ENCODE measurements around the gene GRXCR1. TPM values are rescaled to one million over a fixed set of nuclear protein-coding genes. Genes with fewer than 3 reads are reported as not detected.

Gene GRXCR1
- total and polyA plus RNA-seq, 2 of the 13 experiments (the other 11 are each of a cell fraction or from before 2014, with no cell fraction given): not detected

- in situ Hi-C loops (cut with HindIII; ENCODE audit: extremely low pct_ligation_motif_present, low pct_unique_long_range_greater_than_20kb): no loop called here
- DNase-seq (ENCODE audit: low spot score) (no peak), FAIRE-seq (no peak), ATAC-seq (no peak)
- H3K4me1 ChIP-seq (ENCODE audit: insufficient read depth, low read length): no peaks in the 10 kb centered on the region
- POLR2A ChIA-PET: no interaction called here
- no peaks in the 10 kb centered on the region for H3K79me2 ChIP-seq (ENCODE audit: insufficient read depth, low read length)
- no peak overlapping the region for H2AFZ ChIP-seq (ENCODE audit: low read length)
- H3K9ac ChIP-seq (ENCODE audit: insufficient read depth, low read depth, low read length): no peak overlapping the region
- no peaks in the 10 kb centered on the region; a peak in 1 of 5 replicates for H3K27me3 ChIP-seq (ENCODE audit: control insufficient read depth in 1 of 2, insufficient read depth in 2 of 2, low read length in 2 of 2)
- intact Hi-C loops (cut with micrococcal nuclease; ENCODE audit: unreplicated experiment): no loop called here
- no TSS peak for BruUV-seq (replicated peaks)
- no peak overlapping the region for H3K4me3 ChIP-seq (replicated peaks in 1 of 3; ENCODE audit: insufficient read depth in 1 of 3, low read depth in 2 of 3, low read length in 3 of 3)
- H4K20me1 ChIP-seq (ENCODE audit: insufficient read depth, low read length): no peaks in the 10 kb centered on the region
- 14% methylated on average over 4 of the region's 4 CpGs for WGBS (ENCODE audit: low lambda C conversion rate)
- no peak overlapping the region for H3K27ac ChIP-seq (ENCODE audit: extremely low read length, insufficient read depth, low read length)
- no peak for TF ChIP-seq IRF1 (CRISPR knock-in tag; IDR thresholded peaks at IDR 0.05; ENCODE audit: low read depth)
- no peak for TF ChIP-seq ZNF256 (CRISPR knock-in tag; conservative IDR thresholded peaks at IDR 0.05)
- TF ChIP-seq NFE2 (CRISPR knock-in tag; IDR thresholded peaks at IDR 0.05): no peak
- H3K9me3 ChIP-seq (ENCODE audit: low read length): peaks cover 17% of the 10 kb centered on the region; the same call in 1 of the 2 replicates
- CTCF ChIA-PET (ENCODE audit: low intra/inter-chr PET ratio, low total read pairs): no interaction called here
- no peaks in the 10 kb centered on the region for H3K36me3 ChIP-seq (replicated peaks in 1 of 2; ENCODE audit: control insufficient read depth in 1 of 2, insufficient read depth in 2 of 2, low read length in 2 of 2)
- H3K4me2 ChIP-seq (ENCODE audit: low read depth, low read length): no peak overlapping the region
These were observed 22.4 kb downstream of the GRXCR1 start for GRCh38 chr4:42914937-42915336.

- H3K4me2 ChIP-seq (ENCODE audit: low read depth, low read length): no peak overlapping the region
- H3K27ac ChIP-seq (ENCODE audit: extremely low read length, insufficient read depth, low read length): no peak overlapping the region
- H3K79me2 ChIP-seq (ENCODE audit: insufficient read depth, low read length): no peaks in the 10 kb centered on the region
- DNase-seq (ENCODE audit: low spot score): no peak
- H3K9me3 ChIP-seq (ENCODE audit: low read length): peaks cover 17% of the 10 kb centered on the region; the same call in 1 of the 2 replicates
- H3K9ac ChIP-seq (ENCODE audit: insufficient read depth, low read depth, low read length): no peak overlapping the region
- no peak overlapping the region for H2AFZ ChIP-seq (ENCODE audit: low read length)
- 0% methylated on average over 1 of the region's 1 CpG for WGBS (ENCODE audit: low lambda C conversion rate)
- intact Hi-C loops (cut with micrococcal nuclease; ENCODE audit: unreplicated experiment): no loop called here
- ATAC-seq: no peak
- CTCF ChIA-PET (ENCODE audit: low intra/inter-chr PET ratio, low total read pairs): no interaction called here
- no TSS peak for BruUV-seq (replicated peaks)
- no peaks in the 10 kb centered on the region for H3K4me1 ChIP-seq (ENCODE audit: insufficient read depth, low read length)
- H3K27me3 ChIP-seq (ENCODE audit: control insufficient read depth in 1 of 2, insufficient read depth in 2 of 2, low read length in 2 of 2): no peaks in the 10 kb centered on the region
- TF ChIP-seq MIER2 (CRISPR knock-in tag; IDR thresholded peaks at IDR 0.05): no peak
- TF ChIP-seq CREB1 (IDR thresholded peaks at IDR 0.05): peak; percentile 42; the same call in 1 of the 2 replicates
- TF ChIP-seq CREB1 (CRISPR knock-in tag; IDR thresholded peaks at IDR 0.05): no peak
- no peak for TF ChIP-seq ZNF235 (CRISPR knock-in tag; IDR thresholded peaks at IDR 0.05; ENCODE audit: borderline replicate concordance)
- no peak for TF ChIP-seq U2AF1 (optimal IDR thresholded peaks at IDR 0.05; ENCODE audit: low read depth, low read length)
- TF ChIP-seq TERF1 (CRISPR knock-in tag; IDR thresholded peaks at IDR 0.05): no peak
- TF ChIP-seq SMAD3 (CRISPR knock-in tag; IDR thresholded peaks at IDR 0.05): no peak
- POLR2A ChIA-PET: no interaction called here
- no peak overlapping the region for H3K4me3 ChIP-seq (replicated peaks in 1 of 3; ENCODE audit: insufficient read depth in 1 of 3, low read depth in 2 of 3, low read length in 3 of 3)
- H4K20me1 ChIP-seq (ENCODE audit: insufficient read depth, low read length): no peaks in the 10 kb centered on the region
- no peaks in the 10 kb centered on the region for H3K36me3 ChIP-seq (replicated peaks in 1 of 2; ENCODE audit: control insufficient read depth in 1 of 2, insufficient read depth in 2 of 2, low read length in 2 of 2)
- FAIRE-seq: no peak
- in situ Hi-C loops (cut with HindIII; ENCODE audit: extremely low pct_ligation_motif_present, low pct_unique_long_range_greater_than_20kb): no loop called here
These were observed 23.0 kb downstream of the GRXCR1 start for GRCh38 chr4:42915484-42915883.

Data from HepG2 (cell line).